Measurements from ENCODE around the gene NF1.

The NF1 gene

GRCh38 chr17:31272803-31273202 lies 178.0 kb downstream of the NF1 start:
- TF ChIP-seq SIN3A (IDR thresholded peaks at IDR 0.05; ENCODE audit: borderline replicate concordance, insufficient read depth, low read length) (no peak), TAF1 (IDR thresholded peaks at IDR 0.05; ENCODE audit: borderline replicate concordance, insufficient read depth, low read length) (no peak), FOXP2 (optimal IDR thresholded peaks at IDR 0.05; ENCODE audit: borderline replicate concordance, extremely low read depth, extremely low read length, insufficient read depth) (no peak), POLR2AphosphoS5 (IDR thresholded peaks at IDR 0.05; ENCODE audit: low read depth, low read length) (no peak), REST (IDR thresholded peaks at IDR 0.05; ENCODE audit: insufficient read depth in 1 of 2, low read depth in 2 of 2, low read length in 2 of 2) (no peak)

GRCh38 chr17:31273516-31273915 lies 178.7 kb downstream of the NF1 start:
- TF ChIP-seq POLR2AphosphoS5 (IDR thresholded peaks at IDR 0.05; ENCODE audit: low read depth, low read length) (no peak), FOXP2 (optimal IDR thresholded peaks at IDR 0.05; ENCODE audit: borderline replicate concordance, extremely low read depth, extremely low read length, insufficient read depth) (no peak), SIN3A (IDR thresholded peaks at IDR 0.05; ENCODE audit: borderline replicate concordance, insufficient read depth, low read length) (no peak), REST (IDR thresholded peaks at IDR 0.05; ENCODE audit: insufficient read depth in 1 of 2, low read depth in 2 of 2, low read length in 2 of 2) (no peak), TAF1 (IDR thresholded peaks at IDR 0.05; ENCODE audit: borderline replicate concordance, insufficient read depth, low read length) (no peak)

GRCh38 chr17:31274252-31274651 lies 179.5 kb downstream of the NF1 start:
- TF ChIP-seq SIN3A (IDR thresholded peaks at IDR 0.05; ENCODE audit: borderline replicate concordance, insufficient read depth, low read length): no peak
- TF ChIP-seq POLR2AphosphoS5 (IDR thresholded peaks at IDR 0.05; ENCODE audit: low read depth, low read length): no peak
- no peak for TF ChIP-seq FOXP2 (optimal IDR thresholded peaks at IDR 0.05; ENCODE audit: borderline replicate concordance, extremely low read depth, extremely low read length, insufficient read depth)
- TF ChIP-seq REST (IDR thresholded peaks at IDR 0.05; ENCODE audit: insufficient read depth in 1 of 2, low read depth in 2 of 2, low read length in 2 of 2): no peak
- TF ChIP-seq TAF1 (IDR thresholded peaks at IDR 0.05; ENCODE audit: borderline replicate concordance, insufficient read depth, low read length): no peak

- TF ChIP-seq TAF1 (IDR thresholded peaks at IDR 0.05; ENCODE audit: borderline replicate concordance, insufficient read depth, low read length) (no peak), POLR2AphosphoS5 (IDR thresholded peaks at IDR 0.05; ENCODE audit: low read depth, low read length) (no peak), REST (IDR thresholded peaks at IDR 0.05; ENCODE audit: insufficient read depth in 1 of 2, low read depth in 2 of 2, low read length in 2 of 2) (no peak), SIN3A (IDR thresholded peaks at IDR 0.05; ENCODE audit: borderline replicate concordance, insufficient read depth, low read length) (no peak), FOXP2 (optimal IDR thresholded peaks at IDR 0.05; ENCODE audit: borderline replicate concordance, extremely low read depth, extremely low read length, insufficient read depth) (no peak)
These were observed 180.3 kb downstream of the NF1 start for GRCh38 chr17:31275116-31275515.

GRCh38 chr17:31279401-31279800 lies 184.6 kb downstream of the NF1 start:
- TF ChIP-seq TAF1 (IDR thresholded peaks at IDR 0.05; ENCODE audit: borderline replicate concordance, insufficient read depth, low read length): no peak
- no peak for TF ChIP-seq SIN3A (IDR thresholded peaks at IDR 0.05; ENCODE audit: borderline replicate concordance, insufficient read depth, low read length)
- no peak for TF ChIP-seq POLR2AphosphoS5 (IDR thresholded peaks at IDR 0.05; ENCODE audit: low read depth, low read length)
- no peak for TF ChIP-seq FOXP2 (optimal IDR thresholded peaks at IDR 0.05; ENCODE audit: borderline replicate concordance, extremely low read depth, extremely low read length, insufficient read depth)
- no peak for TF ChIP-seq REST (IDR thresholded peaks at IDR 0.05; ENCODE audit: insufficient read depth in 1 of 2, low read depth in 2 of 2, low read length in 2 of 2)
